GM12801 (cell line): ENCODE measurements around the gene PHB1.
A peak's percentile ranks its signal among the peaks of the same experiment; 100 is the strongest.

Experiments
- CTCF ChIP-seq: IDR thresholded peaks from one replicate; pipeline ENCODE4 v1.5.1; 2011; ENCODE audit warnings: control low read depth; ENCODE audit not compliant: insufficient read length; ENCODE audit errors: extremely low read depth

Gene PHB1

GRCh38 chr17:49407981-49408501 lies 6.6 kb downstream of the PHB1 start:
- TF ChIP-seq CTCF, result peak; percentile 47

GRCh38 chr17:49407086-49407485 lies 7.6 kb downstream of the PHB1 start:
- no peak for TF ChIP-seq CTCF

- no peak for TF ChIP-seq CTCF
These were observed 8.1 kb downstream of the PHB1 start for GRCh38 chr17:49406421-49407061.

- no peak for TF ChIP-seq CTCF
These were observed 9.8 kb downstream of the PHB1 start for GRCh38 chr17:49404906-49405305.

- no peak for TF ChIP-seq CTCF
These were observed 10.3 kb downstream of the PHB1 start for GRCh38 chr17:49404361-49404760.

GRCh38 chr17:49403514-49404289 lies 11.0 kb downstream of the PHB1 start:
- no peak for TF ChIP-seq CTCF

- TF ChIP-seq CTCF, result no peak
These were observed 12.0 kb downstream of the PHB1 start for GRCh38 chr17:49402706-49403105.
